HL-60 (cell line): Measurements from ENCODE around the gene MAP3K20.

ENCODE experiments used
- POLR2AphosphoS5 ChIP-seq: IDR thresholded peaks from 2 replicates; pipeline ENCODE4 v1.6.1; 2012; ENCODE audit warnings: low read depth
- TF ChIP-seq, protein P1 (sequence below): IDR thresholded peaks from one replicate; pipeline ENCODE4 v1.5.1; 2011; ENCODE audit warnings: low read length, control low read depth, inconsistent platforms; ENCODE audit not compliant: insufficient read depth

- no peak for TF ChIP-seq POLR2AphosphoS5
- TF ChIP-seq, protein P1, sequence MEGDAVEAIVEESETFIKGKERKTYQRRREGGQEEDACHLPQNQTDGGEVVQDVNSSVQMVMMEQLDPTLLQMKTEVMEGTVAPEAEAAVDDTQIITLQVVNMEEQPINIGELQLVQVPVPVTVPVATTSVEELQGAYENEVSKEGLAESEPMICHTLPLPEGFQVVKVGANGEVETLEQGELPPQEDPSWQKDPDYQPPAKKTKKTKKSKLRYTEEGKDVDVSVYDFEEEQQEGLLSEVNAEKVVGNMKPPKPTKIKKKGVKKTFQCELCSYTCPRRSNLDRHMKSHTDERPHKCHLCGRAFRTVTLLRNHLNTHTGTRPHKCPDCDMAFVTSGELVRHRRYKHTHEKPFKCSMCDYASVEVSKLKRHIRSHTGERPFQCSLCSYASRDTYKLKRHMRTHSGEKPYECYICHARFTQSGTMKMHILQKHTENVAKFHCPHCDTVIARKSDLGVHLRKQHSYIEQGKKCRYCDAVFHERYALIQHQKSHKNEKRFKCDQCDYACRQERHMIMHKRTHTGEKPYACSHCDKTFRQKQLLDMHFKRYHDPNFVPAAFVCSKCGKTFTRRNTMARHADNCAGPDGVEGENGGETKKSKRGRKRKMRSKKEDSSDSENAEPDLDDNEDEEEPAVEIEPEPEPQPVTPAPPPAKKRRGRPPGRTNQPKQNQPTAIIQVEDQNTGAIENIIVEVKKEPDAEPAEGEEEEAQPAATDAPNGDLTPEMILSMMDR = no peak
Observed at GRCh38 chr2:173196080-173196479, 120.4 kb downstream of the MAP3K20 start.
